LNCaP clone FGC (cell line): ENCODE results near the gene SLC7A1.

ENCODE experiments used
- DNase-seq: peaks from one replicate; pipeline ENCODE4 v3.0.0-alpha.2; 2011; ENCODE audit warnings: low read depth
- H3K4me3 ChIP-seq: 2 replicates; pipeline ENCODE4 v1.5.1; 2011; ENCODE audit warnings: mild to moderate bottlenecking, low read depth, low read length, control low read depth
- CTCF ChIP-seq: IDR thresholded peaks from 2 replicates; pipeline ENCODE4 v1.5.1; 2012; ENCODE audit warnings: mild to moderate bottlenecking; ENCODE audit not compliant: control insufficient read depth, insufficient read depth; ENCODE audit errors: extremely low read depth

SLC7A1 gene

DNA sequence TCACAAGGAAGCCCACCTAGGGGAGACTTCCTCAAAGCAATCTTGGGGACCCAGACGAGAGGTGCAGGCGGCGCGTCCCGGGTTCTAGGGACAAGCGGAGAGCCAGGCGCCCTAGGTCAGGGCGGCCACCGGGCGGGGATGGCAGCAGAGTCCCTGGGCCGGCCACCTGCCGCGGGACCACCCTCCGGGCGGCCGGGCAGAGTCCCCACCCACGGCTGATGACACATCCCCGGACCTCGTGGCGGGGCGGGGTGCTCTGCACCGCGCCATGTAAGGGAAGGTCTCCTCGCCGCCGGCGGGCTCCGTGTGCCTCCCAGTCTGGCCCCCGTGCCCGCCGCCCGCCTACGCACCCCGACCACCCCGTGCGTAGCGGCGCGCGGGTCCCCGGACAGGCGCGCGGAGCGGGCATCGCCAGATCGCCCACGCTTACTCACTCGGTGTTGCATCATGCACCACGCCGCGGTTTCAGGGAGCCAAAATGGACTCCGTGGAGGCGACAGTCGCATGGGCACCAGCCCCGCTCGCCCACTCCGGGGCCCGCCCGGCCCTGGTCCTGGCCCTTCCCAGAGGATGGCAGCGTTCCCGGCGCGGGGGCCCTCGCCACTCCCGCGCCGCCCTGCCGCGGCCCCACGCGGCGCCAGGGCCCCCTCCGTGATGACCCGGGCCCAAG lies 643 bp downstream of the SLC7A1 start:
- DNase-seq, result no peak
- TF ChIP-seq CTCF, result no peak
- H3K4me3 ChIP-seq, result peak overlapping the region; percentile 68

DNA sequence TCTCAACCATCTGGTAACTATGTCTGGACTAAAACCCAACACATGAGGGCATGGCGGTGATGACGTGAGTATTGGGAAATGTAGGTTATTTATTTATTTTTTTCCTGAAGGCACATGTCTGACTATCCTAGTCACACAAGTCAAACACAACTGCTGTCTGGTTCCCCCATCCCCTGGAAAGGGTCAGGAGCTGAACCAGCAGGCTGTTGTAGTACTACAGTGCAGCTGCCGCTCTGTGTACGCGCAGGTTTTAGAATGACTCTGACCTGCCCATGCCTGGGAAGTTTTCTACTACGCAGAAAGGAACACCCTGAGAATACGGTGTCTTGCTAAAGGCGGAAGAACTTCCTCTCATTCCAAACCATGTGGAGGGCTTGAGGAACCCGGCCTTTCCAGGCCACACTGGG lies 1.2 kb downstream of the SLC7A1 start:
- peak; percentile 49 for DNase-seq
- peak overlapping the region; percentile 68 for H3K4me3 ChIP-seq
- no peak for TF ChIP-seq CTCF

- no peak for TF ChIP-seq CTCF
- DNase-seq, result no peak
- peak overlapping the region; percentile 68 for H3K4me3 ChIP-seq
Observed at GRCh38 chr13:29593605-29594297, 1.7 kb downstream of the SLC7A1 start.

GRCh38 chr13:29591310-29591709 lies 4.2 kb downstream of the SLC7A1 start:
- DNase-seq, result no peak
- H3K4me3 ChIP-seq, result no peak overlapping the region
- TF ChIP-seq CTCF, result no peak

GRCh38 chr13:29589967-29590366 lies 5.5 kb downstream of the SLC7A1 start:
- TF ChIP-seq CTCF, result 0 out of 2 replicates have a peak, but pooled peaks have one; percentile 4
- H3K4me3 ChIP-seq, result no peak overlapping the region
- no peak for DNase-seq

DNA sequence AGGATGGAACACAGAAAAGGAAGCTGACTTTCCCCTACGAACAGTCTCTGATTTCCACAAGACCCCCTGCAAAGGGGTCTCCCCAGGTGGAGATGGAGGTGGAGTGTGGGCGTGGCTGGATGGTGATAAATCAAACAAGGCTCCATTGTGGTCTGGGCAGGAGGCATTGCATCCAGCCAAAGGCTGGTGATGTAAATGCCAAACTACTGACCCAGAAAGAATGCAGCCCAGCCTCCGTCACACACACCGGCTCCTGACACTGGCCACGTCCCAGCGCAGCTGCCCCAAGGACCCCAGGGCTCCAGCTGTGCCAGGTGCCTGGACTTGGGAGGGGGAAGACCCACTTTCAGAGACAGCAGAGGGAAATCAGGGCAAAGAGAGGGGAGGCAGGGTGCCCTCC lies 6.3 kb downstream of the SLC7A1 start:
- no peak for TF ChIP-seq CTCF
- DNase-seq, result no peak

More for the DNA sequence above, 6.3 kb downstream of the SLC7A1 start:
- H3K4me3 ChIP-seq, result no peak overlapping the region
